Endothelial cell of umbilical vein (primary cell): ENCODE measurements around the gene TMEM54. TPM values are rescaled to one million over a fixed set of nuclear protein-coding genes. Genes with fewer than 3 reads are reported as not detected.
A peak's percentile ranks its signal among the peaks of the same experiment; 100 is the strongest.

ENCODE experiments used
- BruUV-seq: library from RNA; stranded (reverse); fragments of 400-500 nt; replicated peaks from 2 replicates; lab custom pipeline; 2021; lab: Mats Ljungman, UMichigan
- CTCF ChIA-PET: fragments of 300-600, 350-600 bp; sonication (Branson Sonifier 250); formaldehyde crosslinking; loops from one replicate; lab custom pipeline; 2021; ENCODE audit warnings: antibody characterized with exemption, inconsistent platforms; lab: Charles Lee
- POLR2A ChIA-PET: fragments of 300-600, 350-600 bp; sonication (Branson Sonifier 250); formaldehyde crosslinking; loops from one replicate; lab custom pipeline; 2021; ENCODE audit warnings: antibody characterized with exemption, inconsistent platforms; lab: Charles Lee
- DNase-seq: peaks from one replicate; pipeline ENCODE4 v3.0.0-alpha.2; 2011; ENCODE audit warnings: low read depth, low spot score
- FAIRE-seq: peaks from 2 replicates; lab custom pipeline; 2011; peaks lifted over from hg19 to GRCh38; lab: Jason Lieb, UNC
- H2AFZ ChIP-seq: 2 replicates; pipeline ENCODE4 v1.6.0; 2012; ENCODE audit warnings: low read depth, low read length, control low read depth, inconsistent platforms
- H3K27ac ChIP-seq: 2 replicates; pipeline ENCODE4 v1.5.1; 2011; ENCODE audit warnings: low read depth, mild to moderate bottlenecking, control low read depth, low read length, moderate library complexity; ENCODE audit not compliant: insufficient read depth
- H3K27me3 ChIP-seq, 2 experiments: 2 replicates each; pipeline versions ENCODE4 v1.6.0 to v1.6.1; 2011; ENCODE audit warnings: low read length in 2 of 2, mixed read lengths in 1 of 2; ENCODE audit not compliant: control insufficient read depth in 2 of 2, insufficient read depth in 2 of 2
- H3K36me3 ChIP-seq, 2 experiments: 2 replicates in 1 of 2; 3 replicates in 1 of 2; pipeline ENCODE4 v1.5.1; 2011; ENCODE audit warnings: low read length in 2 of 2, mild to moderate bottlenecking in 1 of 2, moderate library complexity in 1 of 2; ENCODE audit not compliant: control insufficient read depth in 2 of 2, insufficient read depth in 2 of 2; ENCODE audit errors: extremely low read depth in 1 of 2
- H3K4me1 ChIP-seq: 3 replicates; pipeline ENCODE4 v1.5.1; 2011; ENCODE audit warnings: mild to moderate bottlenecking, low read length; ENCODE audit not compliant: control insufficient read depth, insufficient read depth; ENCODE audit errors: extremely low read depth
- H3K4me2 ChIP-seq: 2 replicates; pipeline ENCODE4 v1.6.1; 2011; ENCODE audit warnings: low read length, control low read depth, mixed read lengths; ENCODE audit not compliant: insufficient read depth
- H3K4me3 ChIP-seq, 3 experiments: fragments of 200-600 bp in 1 of 3; sonication (generic), shearing (Covaris generic) in 1 of 3; replicated peaks in 1 of 3; 2 replicates each; pipeline ENCODE4 v1.5.1; 2011 to 2016; ENCODE audit warnings: control low read depth in 3 of 3, low read length in 3 of 3, mild to moderate bottlenecking in 2 of 3, inconsistent platforms in 1 of 3, low read depth in 1 of 3, moderate library complexity in 1 of 3; ENCODE audit not compliant: insufficient read depth in 1 of 3
- H3K79me2 ChIP-seq: 2 replicates; pipeline ENCODE4 v1.6.0; 2012; ENCODE audit warnings: low read length, inconsistent platforms; ENCODE audit not compliant: control insufficient read depth, insufficient read depth
- H3K9ac ChIP-seq: replicated peaks from 2 replicates; pipeline ENCODE3; 2011; ENCODE audit warnings: low read length, control low read depth; ENCODE audit not compliant: insufficient read depth; ENCODE audit errors: extremely low read depth
- H3K9me1 ChIP-seq: replicated peaks from 3 replicates; pipeline ENCODE4 v1.6.0; 2011; ENCODE audit warnings: mild to moderate bottlenecking, low read length; ENCODE audit not compliant: control insufficient read depth, insufficient read depth; ENCODE audit errors: extremely low read depth
- H3K9me3 ChIP-seq: replicated peaks from 2 replicates; pipeline ENCODE4 v1.5.1; 2012; ENCODE audit warnings: low read length, inconsistent platforms; ENCODE audit not compliant: control insufficient read depth, insufficient read depth
- H4K20me1 ChIP-seq: replicated peaks from 2 replicates; pipeline ENCODE3; 2011; ENCODE audit warnings: mild to moderate bottlenecking, low read length; ENCODE audit not compliant: control insufficient read depth, insufficient read depth; ENCODE audit errors: extremely low read depth
- CTCF ChIP-seq, 2 donors: IDR thresholded peaks; 1 replicate in 1 of 2; 2 replicates in 1 of 2; pipeline ENCODE4 v1.5.1; 2011; ENCODE audit warnings: low read length in 2 of 2, mild to moderate bottlenecking in 2 of 2, moderate library complexity in 2 of 2, control low read depth in 1 of 2, inconsistent platforms in 1 of 2, low read depth in 1 of 2; ENCODE audit not compliant: insufficient read depth in 1 of 2; ENCODE audit errors: extremely low read depth in 1 of 2
- EZH2 ChIP-seq: IDR thresholded peaks from 2 replicates; pipeline ENCODE4 v1.6.1; 2012; ENCODE audit warnings: borderline replicate concordance, low read depth, mild to moderate bottlenecking, moderate library complexity, low read length, inconsistent platforms; ENCODE audit not compliant: severe bottlenecking
- FOS ChIP-seq: IDR thresholded peaks from 2 replicates; pipeline ENCODE4 v1.6.1; 2011; ENCODE audit warnings: mild to moderate bottlenecking, low read length, moderate library complexity, borderline replicate concordance; ENCODE audit not compliant: insufficient read depth
- JUN ChIP-seq: IDR thresholded peaks from 2 replicates; pipeline ENCODE4 v1.6.1; 2011; ENCODE audit warnings: borderline replicate concordance, low read depth; ENCODE audit not compliant: insufficient read length, insufficient read depth
- MAX ChIP-seq: IDR thresholded peaks from 2 replicates; pipeline ENCODE4 v1.6.1; 2011; ENCODE audit not compliant: insufficient read depth, insufficient read length
- POLR2A ChIP-seq: IDR thresholded peaks from 2 replicates; pipeline ENCODE4 v1.6.1; 2012; ENCODE audit warnings: low read depth, mild to moderate bottlenecking, control low read depth, low read length
- POLR2AphosphoS5 ChIP-seq: IDR thresholded peaks from 2 replicates; pipeline ENCODE4 v1.6.1; 2012; ENCODE audit warnings: low read depth, mild to moderate bottlenecking, control low read depth, low read length, moderate library complexity; ENCODE audit not compliant: insufficient read depth
- dilution Hi-C: fragments of 300-500 bp; cut with MboI; formaldehyde crosslinking; loops from one replicate; pipeline ENCODE4 v1.15.0; 2019; ENCODE audit warnings: low sequenced_read_pairs; ENCODE audit not compliant: extremely low pct_ligation_motif_present
- intact Hi-C: fragments of 100-400 bp; cut with micrococcal nuclease; formaldehyde crosslinking; loops from one replicate; pipeline ENCODE4 v1.10.0; 2022
- polyA plus RNA-seq, 4 experiments: library from polyadenylated mRNA; depleted of rRNA in 3 of 4; stranded (reverse) in 3 of 4; unstranded in 1 of 4; fragments of >200 nt; gene quantifications; 2 replicates each; pipeline versions ENCODE4 v1.2.1 to v1.2.3, GENCODE V29; 2011 to 2012; ENCODE audit warnings: missing spikeins in 1 of 4
- total RNA-seq: library from RNA; stranded (reverse); gene quantifications from 2 replicates; pipeline ENCODE4 v1.2.3, GENCODE V29; 2021

The TMEM54 gene
- total and polyA plus RNA-seq, 2 donors (not counting 3 experiments of a cell fraction or from before 2014, with no cell fraction given): 23.6 to 77.2 TPM

- no peak for FAIRE-seq
- Histone ChIP-seq H3K9me3 (no peaks in the 10 kb centered on the region), H2AFZ (no peak overlapping the region), H3K4me1 (peaks cover 8% of the 10 kb centered on the region), H3K79me2 (no peaks in the 10 kb centered on the region), H3K4me3 (no peak overlapping the region), H3K9me1 (no peaks in the 10 kb centered on the region), H3K36me3 (no peaks in the 10 kb centered on the region), H3K27me3 (peaks cover 0 to 3% of the 10 kb centered on the region in 2 experiments), H4K20me1 (no peaks in the 10 kb centered on the region), H3K9ac (no peak overlapping the region), H3K27ac (no peak overlapping the region), H3K4me2 (no peak overlapping the region)
- no TSS peak for BruUV-seq
- dilution Hi-C loops: no loop called here
- TF ChIP-seq POLR2A: no peak
- no peak for DNase-seq
- intact Hi-C loops: no loop called here
- CTCF ChIA-PET: interaction anchor here (1.1 kb wide), 1 partner anchor 11 kb away, joined by 4 read pairs; no protein-coding TSS in a partner anchor
- POLR2A ChIA-PET: no interaction called here
Measured at GRCh38 chr1:32902535-32902920, 1.3 kb upstream of the TMEM54 start.

- Histone ChIP-seq H3K9me3 (no peaks in the 10 kb centered on the region), H3K4me2 (peak overlapping the region; percentile 87), H3K79me2 (no peaks in the 10 kb centered on the region), H3K27ac (no peak overlapping the region), H4K20me1 (no peaks in the 10 kb centered on the region), H2AFZ (peak overlapping the region; percentile 98), H3K27me3 (peaks cover 0 to 3% of the 10 kb centered on the region in 2 experiments), H3K36me3 (no peaks in the 10 kb centered on the region), H3K9me1 (no peaks in the 10 kb centered on the region), H3K9ac (peak overlapping the region; percentile 31), H3K4me1 (peaks cover 13% of the 10 kb centered on the region), H3K4me3 (peak overlapping the region; percentile 43 to 62 (median 50))
- CTCF ChIA-PET: interaction anchor here (1.1 kb wide), 1 partner anchor 11 kb away, joined by 4 read pairs; no protein-coding TSS in a partner anchor
- POLR2A ChIA-PET: no interaction called here
- no peak for FAIRE-seq
- no peak for DNase-seq
- BruUV-seq: no TSS peak
- dilution Hi-C loops: no loop called here
- TF ChIP-seq MAX (no peak), POLR2AphosphoS5 (no peak), CTCF (IDR thresholded peaks at IDR 0.05; ENCODE audit: extremely low read depth in 1 of 2, insufficient read depth in 1 of 2, low read depth in 1 of 2, low read length in 2 of 2) (no peak), FOS (no peak), POLR2A (no peak), EZH2 (no peak), JUN (no peak)
- intact Hi-C loops: no loop called here
Measured at GRCh38 chr1:32901823-32902534, 790 bp upstream of the TMEM54 start.
